ENCODE data around the gene CACNA2D3.

GRCh38 chr3:54530944-54531343 lies 408.6 kb downstream of the CACNA2D3 start:
- TF ChIP-seq POLR2AphosphoS5 (IDR thresholded peaks at IDR 0.05; ENCODE audit: borderline replicate concordance, low read depth, low read length) = no peak
- TF ChIP-seq EZH2 (IDR thresholded peaks at IDR 0.05) = no peak
